Left forelimb (tissue), 1 donor: ENCODE results near the gene SPTBN1.

Experiments
- DNase-seq: peaks from one replicate; pipeline ENCODE4 v3.0.0-alpha.2; 2018; ENCODE audit warnings: low spot score

SPTBN1 gene

DNA sequence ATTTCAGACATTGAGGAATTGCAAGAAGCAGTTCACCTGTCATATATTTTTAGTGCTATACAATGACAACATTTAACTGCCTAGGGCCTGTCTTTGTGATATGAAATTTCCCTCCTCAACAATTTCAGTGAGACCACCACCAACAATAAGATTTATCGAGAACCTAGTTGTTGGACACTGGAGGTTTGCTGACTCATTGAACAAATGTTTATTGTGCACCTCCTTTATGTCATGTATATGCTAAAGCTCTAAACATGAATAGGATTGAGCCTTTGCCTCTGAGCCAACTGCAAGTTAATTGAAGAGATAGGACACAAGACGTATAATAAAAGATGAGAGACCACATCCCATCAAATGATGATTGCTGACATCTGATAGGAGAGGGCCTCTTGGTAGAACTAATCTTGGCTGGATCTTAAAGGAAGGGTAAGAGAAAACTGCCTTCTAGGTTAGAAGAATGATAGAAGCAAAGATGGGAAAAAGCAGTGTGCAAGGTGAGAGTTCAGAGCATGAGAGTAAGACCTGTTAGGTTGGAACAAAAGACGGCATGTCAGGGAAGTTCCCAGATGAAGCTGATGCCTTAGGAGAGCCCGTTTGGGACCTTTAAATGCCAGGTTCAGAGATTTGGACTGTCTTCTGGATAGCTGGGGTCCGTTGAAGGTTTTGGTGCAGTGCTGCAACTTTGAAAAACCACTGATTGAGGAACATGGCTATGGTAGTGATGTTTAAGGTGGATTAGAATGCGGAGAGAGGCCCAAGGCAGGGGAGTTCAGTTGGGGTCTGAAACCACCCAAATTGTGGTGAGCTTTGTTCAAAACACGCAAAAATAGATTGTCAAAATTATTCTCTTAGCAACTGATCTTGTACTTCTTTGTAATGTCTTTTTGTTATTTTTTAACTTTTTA, 134.3 kb downstream of the SPTBN1 start:
- no peak for DNase-seq

GRCh38 chr2:54591551-54591950, 135.4 kb downstream of the SPTBN1 start:
- DNase-seq = no peak

DNA sequence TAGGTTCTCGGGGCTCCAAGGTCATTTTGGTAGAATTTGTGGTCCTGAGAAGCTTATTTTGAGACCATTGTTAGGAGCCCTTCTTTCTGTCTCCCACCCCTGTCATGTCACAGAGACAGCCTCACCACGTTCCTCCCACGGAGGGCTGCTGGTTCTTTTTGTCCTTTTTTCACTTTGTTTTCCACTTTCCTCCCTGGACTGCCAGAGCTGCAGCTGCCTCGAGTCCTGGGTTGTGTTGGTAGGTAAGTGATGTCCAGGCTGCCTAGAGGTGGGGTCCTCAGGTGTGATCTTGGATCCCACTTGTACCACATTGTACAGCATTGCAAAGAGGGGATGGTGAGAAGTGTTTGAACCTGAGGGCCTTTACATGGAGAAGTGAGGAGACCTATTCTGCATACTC, 137.1 kb downstream of the SPTBN1 start:
- DNase-seq = no peak

DNA sequence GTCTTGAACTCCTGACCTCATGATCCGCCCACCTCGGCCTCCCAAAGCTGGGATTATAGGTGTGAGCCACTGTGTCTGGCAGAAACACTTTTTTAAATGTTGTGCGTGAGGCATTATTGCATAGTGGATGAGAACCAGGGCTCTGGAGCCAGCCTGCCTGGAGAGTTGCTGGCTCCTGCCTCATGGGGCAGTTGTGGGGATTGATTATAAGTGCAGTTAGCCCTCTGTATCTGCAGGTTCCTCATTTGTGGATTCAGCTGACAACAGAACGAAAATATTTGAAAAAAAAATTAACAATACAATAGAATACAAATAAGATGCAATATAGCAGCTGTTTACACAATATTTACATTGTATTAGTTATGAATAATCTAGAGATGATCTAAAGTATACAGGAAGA, 137.9 kb downstream of the SPTBN1 start:
- DNase-seq = no peak

GRCh38 chr2:54595161-54595803, 139.2 kb downstream of the SPTBN1 start:
- no peak for DNase-seq

DNA sequence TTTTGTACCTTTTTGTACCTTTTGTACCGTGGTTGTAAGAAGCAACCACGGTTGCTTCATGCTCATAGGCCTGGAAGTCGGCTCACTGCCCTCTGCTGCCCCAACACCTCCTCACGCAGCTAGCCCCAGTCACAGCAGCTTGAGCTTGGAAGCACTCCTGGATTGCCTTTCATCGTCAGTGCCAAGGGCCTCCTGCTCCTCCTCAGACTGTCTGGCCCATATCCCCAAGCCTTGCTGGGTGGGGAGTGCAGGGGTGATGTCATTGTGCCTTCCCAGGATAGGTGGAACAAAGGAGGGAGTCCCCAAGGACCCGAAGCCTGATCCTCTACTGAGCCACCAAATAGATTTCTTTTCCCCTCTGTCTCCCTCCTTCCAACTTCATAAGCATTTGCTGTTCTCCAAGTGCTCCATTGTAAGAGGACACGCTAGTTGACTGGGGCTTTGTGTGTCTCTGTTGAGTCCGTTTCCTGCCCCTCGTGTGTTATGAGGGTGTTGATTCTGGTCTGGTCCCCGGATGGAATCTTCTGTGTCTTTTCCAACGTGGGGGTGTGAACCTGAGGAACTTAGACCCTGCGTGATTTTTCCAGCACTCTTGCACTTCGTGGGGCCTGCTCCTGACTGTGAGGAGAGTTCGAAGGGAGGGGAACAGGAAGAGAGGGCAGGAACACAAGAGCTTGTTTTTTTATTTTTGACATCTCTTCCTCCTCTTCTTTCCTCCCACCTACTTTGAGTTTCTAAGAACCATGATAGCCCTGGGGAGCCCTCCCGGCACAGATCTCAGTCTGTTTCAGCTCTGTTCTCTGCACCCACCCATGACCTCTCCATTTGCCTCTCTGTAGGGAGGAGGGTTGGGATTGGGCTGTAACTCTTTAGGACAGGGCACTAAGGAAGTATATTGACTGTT, 140.1 kb downstream of the SPTBN1 start:
- no peak for DNase-seq

GRCh38 chr2:54597153-54597848, 141.2 kb downstream of the SPTBN1 start:
- no peak for DNase-seq

- no peak for DNase-seq
Observed at GRCh38 chr2:54598347-54599325, 142.5 kb downstream of the SPTBN1 start.

DNA sequence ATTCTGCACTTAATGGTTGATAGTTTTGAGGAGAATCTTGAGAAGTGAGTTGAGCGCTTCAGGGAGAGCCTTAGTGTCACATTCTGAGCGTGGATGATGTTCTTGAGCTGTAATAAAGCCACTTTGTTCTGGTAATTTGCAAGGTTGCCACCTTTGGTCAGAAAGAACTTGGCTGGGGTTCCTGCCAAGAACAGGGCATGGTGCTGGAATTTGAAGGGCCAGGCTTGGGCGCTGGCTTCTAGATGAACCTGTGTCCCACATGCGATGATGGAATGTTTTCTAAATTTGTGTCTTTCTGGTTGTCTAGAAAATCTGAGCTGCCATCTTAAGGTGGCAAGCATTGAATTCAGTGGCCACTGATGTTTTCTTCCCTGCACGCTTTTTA, 143.2 kb downstream of the SPTBN1 start:
- no peak for DNase-seq

- DNase-seq = no peak
Observed at GRCh38 chr2:54599914-54600313, 143.8 kb downstream of the SPTBN1 start.

DNA sequence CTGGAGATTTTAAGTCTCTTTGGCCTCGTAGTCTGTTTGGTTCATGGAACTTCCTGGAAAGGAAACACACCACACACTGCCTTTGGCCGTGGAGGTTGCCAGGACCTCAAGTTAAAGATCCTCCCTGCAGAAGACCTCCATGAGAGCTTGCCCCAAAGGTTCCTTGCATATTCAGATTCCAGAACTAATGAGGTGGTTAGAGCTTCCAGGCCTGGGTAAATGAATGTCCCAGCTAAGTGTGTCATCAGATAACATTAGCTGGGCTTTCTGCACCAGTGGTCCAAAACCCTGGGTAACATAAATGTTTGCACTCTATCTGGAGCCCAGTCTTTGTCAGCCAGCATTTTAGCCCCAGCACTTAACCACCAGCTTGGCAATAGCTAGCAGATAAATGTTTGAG, 145.2 kb downstream of the SPTBN1 start:
- DNase-seq = no peak

DNA sequence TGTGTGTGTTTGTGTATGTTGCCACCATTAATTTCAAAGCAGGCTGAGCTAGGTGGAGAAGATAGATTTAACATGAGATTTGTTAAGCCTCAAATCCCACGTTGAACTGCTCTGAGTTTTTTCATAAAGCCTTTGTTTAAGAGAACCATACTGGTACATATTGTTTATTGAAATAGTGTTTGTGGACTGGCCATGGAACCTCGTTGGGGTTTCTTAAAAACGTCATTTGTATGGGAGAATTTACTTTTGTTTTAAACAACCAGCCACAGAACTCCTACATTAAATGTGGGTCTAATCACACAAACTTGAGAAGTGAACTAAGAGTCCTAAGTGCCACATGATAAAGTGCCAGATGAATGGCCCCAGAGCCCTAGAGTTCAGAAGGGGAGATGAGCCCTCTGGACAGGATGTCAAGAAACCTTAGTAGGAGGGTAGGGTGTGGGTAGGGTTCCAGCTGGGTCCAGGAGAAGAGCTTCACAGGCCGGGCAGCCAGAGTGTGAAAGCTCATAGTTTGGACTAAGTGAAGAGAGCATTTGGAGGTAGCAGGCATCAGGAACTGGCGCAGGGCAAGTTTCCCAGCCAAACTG, 146.7 kb downstream of the SPTBN1 start:
- no peak for DNase-seq

GRCh38 chr2:54603357-54603756, 147.2 kb downstream of the SPTBN1 start:
- no peak for DNase-seq

DNA sequence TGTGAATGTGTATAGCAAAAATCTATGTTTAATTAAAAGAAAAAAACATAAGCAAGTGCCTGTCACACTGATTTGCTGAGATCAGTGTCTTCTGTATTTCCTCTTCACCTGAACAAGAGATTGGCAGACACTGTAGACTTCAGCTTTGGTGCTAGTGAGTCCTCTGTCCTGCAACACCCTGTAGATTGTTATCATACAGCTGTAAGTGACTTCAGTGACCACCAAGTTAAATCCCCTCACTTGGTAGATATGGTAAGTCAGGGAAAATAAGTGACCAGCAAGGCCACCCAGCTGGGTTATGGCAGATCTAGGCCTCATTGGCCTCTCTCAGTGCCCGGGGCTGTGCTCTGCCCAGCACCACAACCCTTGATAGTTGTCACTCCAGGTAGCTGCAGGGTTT, 147.7 kb downstream of the SPTBN1 start:
- DNase-seq = no peak

DNA sequence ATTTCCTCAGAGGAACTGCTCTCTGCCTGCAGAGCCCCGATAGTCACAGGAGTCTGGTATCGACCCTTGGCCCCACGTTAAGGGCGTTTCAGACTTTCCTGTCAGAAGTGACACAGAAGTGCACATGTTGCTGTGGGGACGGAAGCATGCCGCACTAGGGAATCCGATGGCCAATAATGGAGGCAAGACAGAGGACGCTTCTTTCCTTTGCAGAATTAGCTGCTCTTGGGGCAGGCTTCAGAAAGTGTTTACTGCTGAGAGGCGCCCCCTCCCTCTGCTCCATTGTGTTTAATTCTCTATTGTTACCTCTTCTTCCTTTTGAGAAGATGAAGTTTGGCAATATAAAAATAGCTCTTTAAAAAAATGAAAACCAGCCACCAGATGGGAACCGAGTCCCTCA, 148.7 kb downstream of the SPTBN1 start:
- DNase-seq = no peak

DNA sequence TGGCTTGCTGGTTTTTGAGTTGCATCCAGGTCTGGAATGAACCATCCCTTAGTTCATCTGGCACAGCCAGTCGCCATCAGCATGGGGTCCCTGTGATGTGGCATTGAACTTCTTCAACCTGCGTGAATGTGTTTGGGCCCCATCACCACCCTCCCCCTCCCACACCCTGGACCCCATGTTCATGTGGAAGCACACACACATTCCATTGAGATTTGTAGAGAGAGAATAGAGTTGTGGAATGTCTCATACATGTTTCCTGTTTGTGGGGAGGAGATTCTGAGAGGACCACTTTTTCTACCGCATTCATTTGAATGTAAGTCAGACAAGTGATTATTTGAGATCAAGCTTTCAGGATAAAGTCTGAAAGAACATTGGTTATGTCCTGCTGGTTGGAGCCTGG, 149.7 kb downstream of the SPTBN1 start:
- no peak for DNase-seq

DNA sequence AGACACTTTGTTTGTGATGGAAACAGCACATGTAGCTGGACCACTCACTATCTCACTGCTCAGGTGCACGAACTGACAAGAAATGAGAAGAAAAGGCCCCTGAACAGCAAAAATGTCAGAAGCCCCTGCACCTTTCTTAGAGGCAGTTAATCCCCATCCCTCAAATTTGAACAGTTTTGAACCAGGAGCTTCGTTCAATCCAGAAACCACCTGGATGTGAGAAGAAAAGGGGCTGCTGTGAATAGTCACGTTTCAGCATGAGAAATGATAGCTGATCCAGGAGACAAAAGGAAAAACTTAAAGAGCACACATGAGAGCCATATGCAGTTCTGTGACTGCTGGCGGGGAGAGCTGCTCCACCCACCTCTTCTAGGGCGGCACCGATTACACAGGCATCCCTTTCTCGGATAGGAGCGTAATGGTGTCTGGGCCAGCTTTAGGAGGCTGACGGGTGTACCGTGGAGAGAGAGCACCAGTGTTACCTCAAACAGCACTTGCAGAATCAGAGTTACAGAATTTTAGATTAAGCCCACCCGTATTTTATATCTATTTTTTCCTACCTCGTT, 150.3 kb downstream of the SPTBN1 start:
- no peak for DNase-seq

- no peak for DNase-seq
Observed at GRCh38 chr2:54608224-54608623, 152.1 kb downstream of the SPTBN1 start.

DNA sequence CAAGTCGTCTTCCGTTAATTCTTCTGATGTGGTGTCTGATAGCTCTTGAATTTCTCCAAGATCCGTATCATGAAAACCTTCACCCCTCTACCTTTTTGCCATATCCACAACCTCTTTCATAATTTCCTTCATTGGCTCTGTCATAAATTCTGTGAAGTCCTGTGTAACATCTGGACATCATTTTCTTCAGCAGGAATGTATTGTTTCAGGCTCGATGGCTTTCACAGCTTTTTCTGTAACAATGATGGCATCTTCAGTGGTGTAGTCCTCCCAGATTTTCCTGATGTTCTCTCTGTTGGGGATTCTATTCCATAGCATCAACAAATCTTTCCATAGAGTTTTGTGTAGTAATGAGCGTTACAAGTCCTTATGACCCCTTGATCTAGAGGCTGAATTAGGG, 153.1 kb downstream of the SPTBN1 start:
- DNase-seq = no peak

DNA sequence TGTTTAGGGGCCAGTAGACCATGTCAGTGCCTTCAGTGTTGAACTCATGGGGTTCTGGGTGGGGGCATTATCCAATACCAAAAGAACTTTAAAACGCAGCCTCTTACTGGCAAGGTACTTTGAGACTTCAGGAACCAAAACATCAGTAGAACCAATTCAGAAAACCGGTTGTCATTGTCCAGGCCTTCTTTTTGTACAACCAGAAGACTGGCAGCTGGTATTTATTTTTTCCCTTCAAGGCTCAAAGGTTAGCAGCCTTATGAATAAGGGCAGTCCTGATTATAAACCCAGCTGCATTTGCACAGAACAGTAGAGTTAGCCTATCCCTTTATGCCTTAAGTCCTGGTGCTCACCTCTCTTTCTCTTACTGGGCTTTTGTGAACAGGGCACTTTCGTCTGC, 153.5 kb downstream of the SPTBN1 start:
- DNase-seq = no peak
